ENCODE measurements around the gene ZNF846. TPM values are rescaled to one million over a fixed set of nuclear protein-coding genes. Genes with fewer than 3 reads are reported as not detected.

Gene ZNF846
- total RNA-seq, 1 experiment from 2014 or later: 11.2 TPM

Other genes starting within 250 kb of the ZNF846 start
- gene ZNF426, start 230.1 kb downstream of the ZNF846 start, total RNA-seq (2021): 27.1 to 30.3 TPM (median 27.2 TPM) in 3 replicates
- gene ZNF121, start 184.2 kb downstream of the ZNF846 start, total RNA-seq (2021): 181 to 203 TPM (median 185 TPM) in 3 replicates
- gene ZNF561, start 147.5 kb downstream of the ZNF846 start, total RNA-seq (2021): 39.2 to 67.9 TPM (median 40.7 TPM) in 3 replicates
- 18.4 to 24.6 TPM (median 23.1 TPM) in 3 replicates for gene ZNF562, start 93.6 kb downstream of the ZNF846 start, total RNA-seq (2021)
- gene FBXL12, start 50.3 kb upstream of the ZNF846 start, total RNA-seq (2021): 34.2 to 37.6 TPM (median 35.7 TPM) in 3 replicates
- 402 to 411 TPM (median 405 TPM) in 3 replicates for gene UBL5, start 59.2 kb upstream of the ZNF846 start, total RNA-seq (2021)
- 107 to 111 TPM (median 110 TPM) in 3 replicates for gene PIN1, start 66.6 kb upstream of the ZNF846 start, total RNA-seq (2021)
- 66.0 to 93.3 TPM (median 91.8 TPM) in 3 replicates for gene OLFM2, start 167.8 kb upstream of the ZNF846 start, total RNA-seq (2021)
- 0.81 to 1.2 TPM (median 0.96 TPM) in 3 replicates for gene COL5A3, start 241.8 kb upstream of the ZNF846 start, total RNA-seq (2021)
- gene RDH8, start 244.7 kb upstream of the ZNF846 start, total RNA-seq (2021): 0.27 TPM in 1 of 3 replicates, not detected in the others

Measured in WTC11 (cell line).